Measurements from ENCODE around the gene DDR1.
A peak's percentile ranks its signal among the peaks of the same experiment; 100 is the strongest.

GRCh38 chr6:30942338-30943060 lies 58.2 kb downstream of the DDR1 start:
- peak; percentile 48 to 71 for TF ChIP-seq CTCF (conservative IDR thresholded peaks at IDR 0.05 in 1 of 2, IDR thresholded peaks at IDR 0.05 in 1 of 2; ENCODE audit: extremely low read depth in 1 of 2, insufficient read depth in 1 of 2, low read depth in 1 of 2, low read length in 2 of 2)
- TF ChIP-seq EZH2 (IDR thresholded peaks at IDR 0.05; ENCODE audit: borderline replicate concordance, low read length): no peak
